H1 (cell line): ENCODE data around the gene C17orf113. TPM values are rescaled to one million over a fixed set of nuclear protein-coding genes. Genes with fewer than 3 reads are reported as not detected.

ENCODE experiments used
- HDAC2 ChIP-seq, 2 experiments: fragments of 300-600 bp in 1 of 2; sonication (generic) in 1 of 2; IDR thresholded peaks; 2 replicates each; pipeline ENCODE4 v1.6.1; 2011 to 2012; ENCODE audit warnings: low read depth in 2 of 2, low read length in 2 of 2, mild to moderate bottlenecking in 2 of 2, moderate library complexity in 2 of 2, borderline replicate concordance in 1 of 2, inconsistent platforms in 1 of 2
- POLR2A ChIP-seq, 2 experiments: IDR thresholded peaks; 1 replicate in 1 of 2; 2 replicates in 1 of 2; pipeline ENCODE4 v1.6.1; 2011; ENCODE audit warnings: low read depth in 2 of 2, low read length in 2 of 2, mild to moderate bottlenecking in 2 of 2; ENCODE audit errors: control extremely low read depth in 1 of 2
- POU5F1 ChIP-seq: IDR thresholded peaks from 2 replicates; pipeline ENCODE4 v1.6.1; 2011; ENCODE audit warnings: low read depth, mild to moderate bottlenecking, low read length, moderate library complexity
- RAD21 ChIP-seq, 2 experiments: IDR thresholded peaks in 1 of 2; conservative IDR thresholded peaks in 1 of 2; 2 replicates each; pipeline ENCODE4 v1.6.1; 2011; ENCODE audit warnings: low read depth in 2 of 2, low read length in 2 of 2, improper control_type of control experiment in 1 of 2, inconsistent platforms in 1 of 2, mild to moderate bottlenecking in 1 of 2, moderate library complexity in 1 of 2
- TAF1 ChIP-seq: IDR thresholded peaks from 2 replicates; pipeline ENCODE4 v1.6.1; 2011; ENCODE audit warnings: mild to moderate bottlenecking, low read depth, low read length
- polyA plus RNA-seq, 7 experiments: library from polyadenylated mRNA; depleted of rRNA in 3 of 7; stranded (reverse) in 5 of 7; unstranded in 2 of 7; fragments of >200 nt in 5 of 7; fragments of 200-250 nt in 2 of 7; gene quantifications; 1 replicate in 5 of 7; 2 replicates in 1 of 7; 4 replicates in 1 of 7; pipeline versions ENCODE4 v1.2.1 to v1.2.3, GENCODE V29; 2011 to 2013; ENCODE audit warnings: missing spikeins in 2 of 7, mixed read lengths in 2 of 7
- total RNA-seq: library from RNA; stranded (reverse); fragmentation: NEBNext Ultra II Directional; extraction: Animal tissue kit (Norgen Biotek cat#: 25700); gene quantifications from 2 replicates; pipeline ENCODE4 v1.2.1, GENCODE V29; 2021

Gene C17orf113
- total and polyA plus RNA-seq, 2 of the 8 experiments (the other 6 are each of a cell fraction or from before 2014, with no cell fraction given) = 1.0 to 1.4 TPM

- no peak for TF ChIP-seq RAD21 (IDR thresholded peaks at IDR 0.05 in 1 of 2, conservative IDR thresholded peaks at IDR 0.05 in 1 of 2; ENCODE audit: low read depth in 2 of 2, low read length in 2 of 2)
- no peak for TF ChIP-seq POU5F1
- no peak for TF ChIP-seq TAF1
- TF ChIP-seq HDAC2 (IDR thresholded peaks at IDR 0.05; ENCODE audit: borderline replicate concordance in 1 of 2, low read depth in 2 of 2, low read length in 2 of 2) = no peak
- no peak for TF ChIP-seq POLR2A (IDR thresholded peaks at IDR 0.05; ENCODE audit: control extremely low read depth in 1 of 2, low read depth in 2 of 2, low read length in 2 of 2)
- TF ChIP-seq, all 59 proteins: peak for 0
These were observed 36.8 kb upstream of the C17orf113 start (continued) for GRCh38 chr17:42087042-42087701.
